ENCODE results near the gene COA8.

DNA sequence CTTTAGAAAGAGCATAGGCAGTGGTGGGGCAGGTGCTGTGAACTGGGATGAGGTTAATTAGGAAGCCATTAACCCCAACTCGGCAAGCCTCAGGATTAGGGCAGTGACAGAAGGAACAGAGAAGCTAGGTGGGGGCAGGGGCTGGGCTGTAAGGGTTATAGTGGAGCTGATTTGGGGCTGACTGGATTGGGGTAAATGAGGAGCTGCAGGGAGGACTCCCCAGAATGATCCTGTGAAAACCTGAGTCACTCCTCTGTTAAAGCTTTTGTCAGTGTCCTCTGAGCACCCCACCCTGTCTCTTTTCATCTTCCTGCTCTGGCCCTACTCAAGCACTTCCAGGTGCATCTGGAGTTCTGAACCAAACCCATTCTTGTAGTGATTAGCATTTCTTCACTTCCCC lies 70.6 kb downstream of the COA8 start:
- TF ChIP-seq, protein P1, sequence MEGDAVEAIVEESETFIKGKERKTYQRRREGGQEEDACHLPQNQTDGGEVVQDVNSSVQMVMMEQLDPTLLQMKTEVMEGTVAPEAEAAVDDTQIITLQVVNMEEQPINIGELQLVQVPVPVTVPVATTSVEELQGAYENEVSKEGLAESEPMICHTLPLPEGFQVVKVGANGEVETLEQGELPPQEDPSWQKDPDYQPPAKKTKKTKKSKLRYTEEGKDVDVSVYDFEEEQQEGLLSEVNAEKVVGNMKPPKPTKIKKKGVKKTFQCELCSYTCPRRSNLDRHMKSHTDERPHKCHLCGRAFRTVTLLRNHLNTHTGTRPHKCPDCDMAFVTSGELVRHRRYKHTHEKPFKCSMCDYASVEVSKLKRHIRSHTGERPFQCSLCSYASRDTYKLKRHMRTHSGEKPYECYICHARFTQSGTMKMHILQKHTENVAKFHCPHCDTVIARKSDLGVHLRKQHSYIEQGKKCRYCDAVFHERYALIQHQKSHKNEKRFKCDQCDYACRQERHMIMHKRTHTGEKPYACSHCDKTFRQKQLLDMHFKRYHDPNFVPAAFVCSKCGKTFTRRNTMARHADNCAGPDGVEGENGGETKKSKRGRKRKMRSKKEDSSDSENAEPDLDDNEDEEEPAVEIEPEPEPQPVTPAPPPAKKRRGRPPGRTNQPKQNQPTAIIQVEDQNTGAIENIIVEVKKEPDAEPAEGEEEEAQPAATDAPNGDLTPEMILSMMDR (IDR thresholded peaks at IDR 0.05) = no peak
- no peak for TF ChIP-seq POLR2A (IDR thresholded peaks at IDR 0.05)

All from testis (tissue), 2 donors.